GM18526 (cell line): ENCODE results near the gene PAQR5.

Experiments
- POLR2A ChIP-seq: IDR thresholded peaks from 3 replicates; pipeline ENCODE4 v1.6.1; 2011; ENCODE audit not compliant: insufficient read length; ENCODE audit errors: extremely low read depth

PAQR5 gene

GRCh38 chr15:69320977-69321554, 22.4 kb downstream of the PAQR5 start:
- TF ChIP-seq POLR2A, result no peak

- no peak for TF ChIP-seq POLR2A
Measured at GRCh38 chr15:69323893-69324430, 25.2 kb downstream of the PAQR5 start.

- no peak for TF ChIP-seq POLR2A
Measured at GRCh38 chr15:69324565-69324964, 25.9 kb downstream of the PAQR5 start.

- no peak for TF ChIP-seq POLR2A
Measured at GRCh38 chr15:69325456-69325971, 26.8 kb downstream of the PAQR5 start.

GRCh38 chr15:69328080-69328479, 29.4 kb downstream of the PAQR5 start:
- no peak for TF ChIP-seq POLR2A

- no peak for TF ChIP-seq POLR2A
Measured at GRCh38 chr15:69328739-69329138, 30.0 kb downstream of the PAQR5 start.

GRCh38 chr15:69337138-69337537, 38.4 kb downstream of the PAQR5 start:
- no peak for TF ChIP-seq POLR2A

- no peak for TF ChIP-seq POLR2A
Measured at GRCh38 chr15:69338535-69339213, 40.0 kb downstream of the PAQR5 start.

GRCh38 chr15:69340243-69340900, 41.7 kb downstream of the PAQR5 start:
- no peak for TF ChIP-seq POLR2A

- no peak for TF ChIP-seq POLR2A
Measured at GRCh38 chr15:69341356-69341755, 42.6 kb downstream of the PAQR5 start.

GRCh38 chr15:69342460-69343076, 43.9 kb downstream of the PAQR5 start:
- no peak for TF ChIP-seq POLR2A

GRCh38 chr15:69343133-69343532, 44.4 kb downstream of the PAQR5 start:
- TF ChIP-seq POLR2A, result no peak

GRCh38 chr15:69344238-69344637, 45.5 kb downstream of the PAQR5 start:
- TF ChIP-seq POLR2A, result no peak

GRCh38 chr15:69346112-69346511, 47.4 kb downstream of the PAQR5 start:
- no peak for TF ChIP-seq POLR2A

GRCh38 chr15:69351333-69351732, 52.6 kb downstream of the PAQR5 start:
- no peak for TF ChIP-seq POLR2A
